GM21619 (cell line): ENCODE measurements around the gene KIF16B.
"Not testable (repeated sequence)": the region's sequence is repeated elsewhere in the genome, so short reads cannot be mapped to it uniquely, and the experiment has no call there.

Experiments
- ATAC-seq: cut with Tn5 transposase; IDR thresholded peaks from one replicate; pipeline ENCODE4 v1.9.1; 2021; ENCODE audit not compliant: unreplicated experiment

KIF16B gene

GRCh38 chr20:16267526-16267925 is 305.7 kb downstream of the KIF16B start:
- ATAC-seq: no peak

- ATAC-seq: no peak
These were observed 307.9 kb downstream of the KIF16B start for GRCh38 chr20:16265334-16265733.

- ATAC-seq: no peak
These were observed 309.7 kb downstream of the KIF16B start for GRCh38 chr20:16263582-16263981.

GRCh38 chr20:16262594-16262993 is 310.7 kb downstream of the KIF16B start:
- no peak for ATAC-seq

GRCh38 chr20:16261733-16262273 is 311.4 kb downstream of the KIF16B start:
- ATAC-seq: no peak

- ATAC-seq: no peak
These were observed 312.3 kb downstream of the KIF16B start for GRCh38 chr20:16260911-16261310.

- not testable (repeated sequence) for ATAC-seq
These were observed 313.1 kb downstream of the KIF16B start for GRCh38 chr20:16260133-16260532.

GRCh38 chr20:16258766-16259165 is 314.5 kb downstream of the KIF16B start:
- ATAC-seq: no peak

- ATAC-seq: no peak
These were observed 315.3 kb downstream of the KIF16B start for GRCh38 chr20:16257813-16258430.

GRCh38 chr20:16257021-16257420 is 316.2 kb downstream of the KIF16B start:
- no peak for ATAC-seq

GRCh38 chr20:16246870-16247269 is 326.4 kb downstream of the KIF16B start:
- ATAC-seq: no peak

- no peak for ATAC-seq
These were observed 327.0 kb downstream of the KIF16B start for GRCh38 chr20:16246291-16246690.

GRCh38 chr20:16245879-16246278 is 327.4 kb downstream of the KIF16B start:
- no peak for ATAC-seq

- no peak for ATAC-seq
These were observed 328.4 kb downstream of the KIF16B start for GRCh38 chr20:16244892-16245291.

GRCh38 chr20:16243470-16243869 is 329.8 kb downstream of the KIF16B start:
- no peak for ATAC-seq

GRCh38 chr20:16241911-16242310 is 331.3 kb downstream of the KIF16B start:
- ATAC-seq: no peak

GRCh38 chr20:16240355-16240754 is 332.9 kb downstream of the KIF16B start:
- no peak for ATAC-seq

GRCh38 chr20:16236589-16237241 is 336.5 kb downstream of the KIF16B start:
- ATAC-seq: no peak

- no peak for ATAC-seq
These were observed 342.8 kb downstream of the KIF16B start for GRCh38 chr20:16230402-16230801.

- no peak for ATAC-seq
These were observed 343.4 kb downstream of the KIF16B start for GRCh38 chr20:16229813-16230212.

- ATAC-seq: no peak
These were observed 344.5 kb downstream of the KIF16B start for GRCh38 chr20:16228722-16229121.

GRCh38 chr20:16226961-16227360 is 346.3 kb downstream of the KIF16B start:
- not testable (repeated sequence) for ATAC-seq

GRCh38 chr20:16224836-16225235 is 348.4 kb downstream of the KIF16B start:
- no peak for ATAC-seq
